Measurements from ENCODE around the gene RERE. TPM values are rescaled to one million over a fixed set of nuclear protein-coding genes. Genes with fewer than 3 reads are reported as not detected.

Gene RERE
- total RNA-seq, 1 experiment from 2014 or later: 217 TPM

- no peaks in the 10 kb centered on the region for H3K9me3 ChIP-seq (ENCODE audit: control insufficient read depth, insufficient read depth, low read depth, low read length)
- no peak overlapping the region for H3K4me3 ChIP-seq (ENCODE audit: low read depth in 2 of 2, low read length in 2 of 2)
- TF ChIP-seq POLR2AphosphoS5 (IDR thresholded peaks at IDR 0.05; ENCODE audit: low read depth, low read length): no peak
- no peak for TF ChIP-seq SIN3A (IDR thresholded peaks at IDR 0.05; ENCODE audit: borderline replicate concordance, insufficient read depth, low read depth, low read length)
- TF ChIP-seq REST (IDR thresholded peaks at IDR 0.05; ENCODE audit: insufficient read depth in 1 of 2, low read depth in 2 of 2, low read length in 1 of 2): no peak
- TF ChIP-seq TCF7L2 (IDR thresholded peaks at IDR 0.05; ENCODE audit: low read depth, low read length): no peak
- TF ChIP-seq CTCF (IDR thresholded peaks at IDR 0.05): no peak
- no peak for DNase-seq (ENCODE audit: low read depth, low spot score)
- in situ Hi-C loops (cut with HindIII; ENCODE audit: low pct_unique_long_range_greater_than_20kb, low sequenced_read_pairs): no loop called here
- ChIA-PET POLR2A (no interaction called here), CTCF (interaction anchor here (0.5 to 0.7 kb wide), 3 partner anchors 12 to 477 kb away, joined by 3 to 7 read pairs (median 6); no protein-coding TSS in a partner anchor)
- peaks cover 25% of the 10 kb centered on the region for H3K36me3 ChIP-seq (ENCODE audit: control insufficient read depth, insufficient read depth, low read length)
- peak overlapping the region; percentile 82 for H3K27ac ChIP-seq (ENCODE audit: low read length)
- peaks cover 64% of the 10 kb centered on the region for H3K4me1 ChIP-seq (ENCODE audit: control insufficient read depth, insufficient read depth, low read length)
- ATAC-seq: no peak
- no peaks in the 10 kb centered on the region for H3K27me3 ChIP-seq (ENCODE audit: control insufficient read depth, insufficient read depth, low read length)
- intact Hi-C loops (cut with micrococcal nuclease; ENCODE audit: unreplicated experiment): no loop called here
- BruUV-seq (replicated peaks): no TSS peak
Observed at GRCh38 chr1:8397511-8397910, 419.9 kb downstream of the RERE start.

- Histone ChIP-seq H3K4me3 (ENCODE audit: low read depth in 2 of 2, low read length in 2 of 2) (no peak overlapping the region), H3K9me3 (ENCODE audit: control insufficient read depth, insufficient read depth, low read depth, low read length) (no peaks in the 10 kb centered on the region), H3K36me3 (ENCODE audit: control insufficient read depth, insufficient read depth, low read length) (peaks cover 24% of the 10 kb centered on the region), H3K27me3 (ENCODE audit: control insufficient read depth, insufficient read depth, low read length) (no peaks in the 10 kb centered on the region), H3K27ac (ENCODE audit: low read length) (peak overlapping the region; percentile 82), H3K4me1 (ENCODE audit: control insufficient read depth, insufficient read depth, low read length) (peaks cover 67% of the 10 kb centered on the region)
- POLR2A ChIA-PET: no interaction called here
- in situ Hi-C loops (cut with HindIII; ENCODE audit: low pct_unique_long_range_greater_than_20kb, low sequenced_read_pairs) (no loop called here), intact Hi-C loops (cut with micrococcal nuclease; ENCODE audit: unreplicated experiment) (no loop called here)
- CTCF ChIA-PET: interaction anchor here (0.7 kb wide), 2 partner anchors 12 to 53 kb away, joined by 3 to 7 read pairs; no protein-coding TSS in a partner anchor
- no peak; the same call in 1 of the 2 replicates for TF ChIP-seq TCF7L2 (IDR thresholded peaks at IDR 0.05; ENCODE audit: low read depth, low read length)
- no peak for TF ChIP-seq SIN3A (IDR thresholded peaks at IDR 0.05; ENCODE audit: borderline replicate concordance, insufficient read depth, low read depth, low read length)
- no peak for TF ChIP-seq POLR2AphosphoS5 (IDR thresholded peaks at IDR 0.05; ENCODE audit: low read depth, low read length)
- TF ChIP-seq REST (IDR thresholded peaks at IDR 0.05; ENCODE audit: insufficient read depth in 1 of 2, low read depth in 2 of 2, low read length in 1 of 2): no peak
- no peak for TF ChIP-seq CTCF (IDR thresholded peaks at IDR 0.05)
- peak; percentile 96 for DNase-seq (ENCODE audit: low read depth, low spot score)
- peak; percentile 92 for ATAC-seq
- BruUV-seq (replicated peaks): no TSS peak
Observed at GRCh38 chr1:8396786-8397406, 420.5 kb downstream of the RERE start.

Data from Panc1 (cell line).